Stimulated activated CD8-positive, alpha-beta memory T cell treated with anti-CD3 and anti-CD28 coated beads, Interleukin-15, amount 100 ng/mL, for 1 hour (primary cell): ENCODE results near the gene KIF12.

Source experiments
- DNase-seq: peaks from one replicate; pipeline ENCODE4 v3.0.0-alpha.2; 2020; ENCODE audit warnings: low read depth

Gene KIF12

DNA sequence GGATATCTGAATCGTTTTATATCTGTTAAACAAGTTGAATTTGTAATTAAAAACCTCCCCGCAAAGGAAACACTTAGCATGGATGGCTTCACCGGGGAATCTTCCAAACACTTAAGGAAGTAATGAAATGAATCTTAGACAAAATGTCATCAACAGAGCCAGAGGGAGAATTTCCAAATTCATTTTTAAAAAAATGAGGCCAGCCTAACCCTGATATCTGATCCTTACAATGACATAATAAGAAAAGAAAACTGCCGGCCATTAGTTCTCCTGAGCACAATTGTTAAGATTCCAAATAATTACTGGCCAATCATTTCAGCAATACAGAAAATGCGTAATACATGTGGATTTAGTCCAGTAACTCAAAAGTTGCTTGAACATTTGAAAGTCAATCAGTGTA, 6.1 kb upstream of the KIF12 start:
- no peak for DNase-seq

GRCh38 chr9:114102484-114102883, 3.4 kb upstream of the KIF12 start:
- DNase-seq: no peak

DNA sequence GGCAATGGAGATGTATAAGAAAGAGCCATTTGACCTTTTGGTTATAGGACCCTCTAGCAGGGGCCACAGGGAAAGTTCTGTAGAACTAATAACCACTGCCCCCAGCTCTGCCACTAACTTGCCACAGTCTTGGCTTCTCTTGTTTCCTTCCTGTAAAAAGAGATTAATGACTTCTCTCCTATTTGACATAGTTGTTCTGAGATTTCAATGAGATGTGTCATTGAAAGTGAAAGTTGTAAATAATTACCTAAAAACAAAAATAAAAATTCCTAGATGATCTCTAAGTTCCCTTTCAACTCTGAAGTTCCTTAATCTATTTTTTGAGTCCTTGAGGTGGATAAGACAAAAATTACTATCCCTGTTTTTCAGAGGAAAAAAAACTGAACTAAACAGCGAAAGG, 1.4 kb upstream of the KIF12 start:
- no peak for DNase-seq

DNA sequence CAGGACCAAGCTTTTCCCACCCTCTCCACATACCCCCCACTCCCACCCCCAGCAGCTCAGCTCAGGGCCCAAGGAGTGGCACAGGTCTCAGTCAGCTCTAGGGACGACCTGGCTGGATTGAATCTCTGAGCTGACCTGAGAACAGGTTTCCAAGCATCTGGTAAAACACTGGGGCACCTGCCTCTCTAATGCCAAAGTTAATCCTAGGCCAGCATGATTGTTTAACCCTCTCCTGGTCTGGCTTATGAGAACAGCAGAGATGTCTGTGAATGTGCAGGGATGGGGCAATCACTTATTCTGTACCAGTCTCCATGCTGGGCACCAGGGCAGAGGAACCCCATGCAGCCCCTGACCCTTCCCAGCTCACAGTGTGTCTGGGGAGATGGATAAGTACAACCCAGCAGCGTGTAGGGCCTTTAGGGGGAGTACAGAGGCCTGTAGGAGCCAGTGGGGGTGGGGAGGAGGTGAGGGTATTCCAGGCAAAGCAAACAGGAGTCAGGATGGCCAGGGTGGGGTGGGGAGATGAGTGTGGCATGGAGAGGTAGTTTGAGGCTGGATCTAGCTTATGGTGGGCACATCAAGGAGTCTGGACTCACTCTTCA, 678 bp upstream of the KIF12 start:
- no peak for DNase-seq

GRCh38 chr9:114098021-114098935, 814 bp downstream of the KIF12 start:
- no peak for DNase-seq

DNA sequence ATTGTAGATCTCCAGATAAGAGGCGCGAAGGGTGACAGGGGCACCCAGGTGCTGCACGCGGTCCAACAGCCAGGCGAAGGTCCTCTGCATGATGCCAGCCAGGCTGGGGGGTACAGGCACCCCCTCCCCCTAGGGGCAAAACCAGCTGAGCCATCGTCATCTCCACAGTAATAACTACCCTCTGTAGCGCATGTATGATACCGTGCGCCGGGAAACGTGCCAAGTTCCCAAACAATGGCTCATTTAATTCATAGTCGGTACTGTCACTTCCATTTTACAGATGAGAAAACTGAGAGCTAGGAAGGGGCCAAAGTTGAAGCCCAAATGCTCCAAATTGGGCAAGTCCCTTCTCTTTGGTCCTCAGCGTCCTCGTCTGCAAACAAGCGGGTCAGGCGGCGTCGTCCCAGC, 1.5 kb downstream of the KIF12 start:
- no peak for DNase-seq

- no peak for DNase-seq
These were observed 2.1 kb downstream of the KIF12 start for GRCh38 chr9:114096866-114097612.

GRCh38 chr9:114096041-114096511, 3.0 kb downstream of the KIF12 start:
- no peak for DNase-seq

DNA sequence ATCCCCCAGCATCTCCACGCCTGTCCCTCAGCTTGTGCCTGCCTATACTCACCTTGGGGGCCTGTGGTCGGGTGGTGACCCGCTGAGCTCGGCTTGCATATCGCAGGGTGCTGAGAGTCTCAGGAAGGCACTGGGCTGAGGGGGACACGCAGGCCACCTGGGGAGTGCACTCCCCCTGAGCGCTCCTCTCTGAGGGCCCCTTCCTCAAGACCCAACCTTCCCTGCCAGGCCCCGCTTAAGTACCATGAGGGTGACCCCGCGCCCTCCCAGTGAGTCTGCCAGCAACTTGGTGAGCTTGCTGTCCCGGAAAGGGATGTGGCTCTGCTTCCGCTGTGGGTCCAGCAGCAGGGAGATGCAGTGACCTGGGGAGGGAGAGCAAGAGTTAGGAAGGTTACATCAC, 4.1 kb downstream of the KIF12 start:
- no peak for DNase-seq

- DNase-seq: no peak
These were observed 5.2 kb downstream of the KIF12 start for GRCh38 chr9:114093761-114094505.

DNA sequence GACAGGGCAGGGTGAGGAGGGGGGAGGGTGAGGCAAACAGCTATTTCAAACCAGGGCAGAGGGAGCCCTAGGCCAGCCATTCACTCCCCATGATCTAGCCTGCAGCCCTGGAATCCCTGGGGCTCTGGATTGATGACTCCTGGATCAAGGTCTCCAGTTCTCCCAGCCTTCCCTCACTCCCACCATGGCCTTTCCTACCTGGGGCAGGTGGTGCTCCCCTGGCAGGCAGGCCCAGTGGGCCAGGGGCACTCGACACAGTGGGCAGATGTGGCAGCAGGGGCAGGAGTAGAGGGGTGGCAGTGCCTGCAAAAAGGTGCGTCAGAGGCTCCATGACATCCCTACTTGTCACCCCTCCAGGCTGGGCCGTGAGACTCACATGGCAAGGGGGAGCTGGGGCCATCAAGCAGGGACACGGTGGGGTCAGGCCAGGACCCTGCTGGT, 6.0 kb downstream of the KIF12 start:
- DNase-seq: no peak

- no peak for DNase-seq
These were observed 6.8 kb downstream of the KIF12 start for GRCh38 chr9:114092336-114092735.

DNA sequence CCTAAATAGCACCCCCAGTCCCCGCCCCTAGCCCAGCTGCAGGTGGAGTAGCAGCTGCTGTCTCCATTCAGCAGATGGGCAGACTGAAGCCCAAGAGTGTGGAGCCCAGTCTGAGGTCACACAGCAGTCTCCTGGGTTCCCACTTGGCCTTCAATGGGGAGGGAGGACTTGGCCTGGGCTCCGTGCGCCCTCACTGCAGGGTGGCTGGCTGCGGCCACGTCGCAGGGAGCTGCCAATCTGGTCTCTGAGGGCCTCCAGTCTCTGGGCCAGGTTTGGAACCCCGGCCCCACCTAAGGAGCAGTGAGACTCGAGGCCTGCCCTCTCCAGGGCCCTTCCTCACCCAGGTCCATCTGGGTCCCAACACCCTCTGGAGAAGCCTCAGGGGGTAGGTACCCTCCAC, 7.4 kb downstream of the KIF12 start:
- DNase-seq: no peak

DNA sequence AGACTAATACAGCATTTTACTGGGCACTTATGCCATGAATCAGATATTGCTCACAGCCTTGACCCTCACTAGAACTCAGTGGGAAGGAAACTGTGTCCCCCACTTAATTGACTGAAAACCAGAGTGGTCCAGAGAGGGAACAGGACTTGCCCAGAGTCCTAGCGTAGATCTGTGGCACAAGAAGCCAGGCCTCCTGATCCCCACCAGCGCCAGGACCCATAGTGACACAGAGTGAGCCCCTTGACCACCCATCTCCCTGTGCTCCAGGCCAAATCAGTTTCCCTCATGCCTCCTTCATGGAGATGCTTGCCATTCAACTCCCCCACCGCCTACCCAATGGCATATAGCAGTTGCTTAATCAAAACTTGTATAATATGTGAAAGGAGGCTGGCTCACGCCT, 8.3 kb downstream of the KIF12 start:
- no peak for DNase-seq

DNA sequence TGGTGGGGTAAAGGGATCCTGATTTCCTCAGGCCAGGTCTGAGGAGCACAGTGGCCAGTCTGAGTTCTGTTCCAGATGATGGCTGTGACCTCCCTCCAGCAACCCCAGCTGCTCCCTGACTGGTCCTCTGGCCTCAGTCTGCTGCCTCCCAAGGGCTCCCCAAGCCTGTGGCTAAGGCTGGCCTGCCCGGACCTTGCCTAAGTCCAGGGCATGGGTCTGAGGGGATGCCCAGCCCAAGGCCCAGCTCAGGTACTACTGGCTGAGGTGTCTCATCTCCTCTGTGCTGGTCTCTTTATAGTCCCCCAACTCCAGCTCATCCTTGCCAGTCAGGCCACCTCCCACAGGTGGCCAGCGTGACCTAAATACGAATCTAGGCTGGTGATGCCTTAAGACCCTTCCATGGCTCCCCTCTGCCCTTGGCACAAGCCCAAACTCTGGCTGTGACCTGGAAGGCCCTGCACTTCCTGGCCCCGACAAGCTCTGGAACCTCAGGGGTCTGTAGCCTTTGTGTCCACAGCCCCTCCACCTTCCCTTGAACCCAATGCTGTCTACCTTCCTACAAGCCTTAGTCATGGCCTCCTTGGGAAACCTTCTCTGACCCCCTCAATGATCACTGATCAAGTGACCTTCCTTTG, 9.8 kb downstream of the KIF12 start:
- DNase-seq: no peak

- DNase-seq: no peak
These were observed 10.4 kb downstream of the KIF12 start for GRCh38 chr9:114088571-114089170.

DNA sequence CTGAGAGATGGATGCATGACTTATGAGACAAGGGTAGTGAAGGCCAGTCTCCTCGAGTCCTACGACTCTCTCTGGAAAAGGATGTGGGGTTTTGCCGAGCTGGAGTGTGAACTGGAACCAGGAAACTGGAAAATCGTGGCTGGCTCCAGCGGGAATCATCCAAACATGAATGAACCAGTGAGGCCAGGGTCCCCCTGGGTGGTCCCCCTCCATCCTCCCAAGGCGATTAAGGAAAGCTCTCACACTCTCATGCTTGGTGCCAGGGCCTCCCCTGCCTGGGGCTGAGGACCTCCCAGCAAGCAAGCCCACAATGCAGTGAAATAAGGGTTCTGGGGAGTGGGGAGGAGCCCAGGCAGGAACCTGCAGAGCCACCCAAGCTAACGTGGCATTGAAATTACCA, 11.4 kb downstream of the KIF12 start:
- no peak for DNase-seq

DNA sequence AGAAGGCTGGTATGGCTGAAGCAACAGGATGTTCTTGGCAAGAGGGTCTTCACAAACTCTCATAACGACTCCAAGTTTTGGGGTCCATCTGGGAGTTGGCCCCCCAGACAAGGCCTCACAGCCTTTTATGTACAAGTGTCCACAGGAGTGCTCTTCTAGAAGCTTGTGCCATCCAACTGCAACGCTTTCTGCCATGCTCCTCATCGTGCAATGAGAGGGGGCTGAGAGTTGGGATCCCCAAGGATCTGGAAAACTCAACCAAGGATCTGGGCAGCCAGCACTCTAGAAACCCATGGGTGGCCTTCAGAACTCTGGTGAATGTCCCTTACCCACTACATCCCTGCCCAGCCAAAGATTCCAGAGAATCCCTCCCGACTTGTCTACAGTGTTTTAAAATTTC, 12.5 kb downstream of the KIF12 start:
- DNase-seq: no peak

GRCh38 chr9:114086009-114086408, 13.1 kb downstream of the KIF12 start:
- DNase-seq: no peak

GRCh38 chr9:114085387-114085789, 13.7 kb downstream of the KIF12 start:
- no peak for DNase-seq
